NCI-H1105 (cell line): Measurements from ENCODE around the gene HOXA1.
"Not testable (repeated sequence)": the region's sequence is repeated elsewhere in the genome, so short reads cannot be mapped to it uniquely, and the experiment has no call there.

ENCODE experiments used
- DNase-seq: peaks from one replicate; lab custom pipeline; 2025; lab: John Stamatoyannopoulos, UW

HOXA1 gene

DNA sequence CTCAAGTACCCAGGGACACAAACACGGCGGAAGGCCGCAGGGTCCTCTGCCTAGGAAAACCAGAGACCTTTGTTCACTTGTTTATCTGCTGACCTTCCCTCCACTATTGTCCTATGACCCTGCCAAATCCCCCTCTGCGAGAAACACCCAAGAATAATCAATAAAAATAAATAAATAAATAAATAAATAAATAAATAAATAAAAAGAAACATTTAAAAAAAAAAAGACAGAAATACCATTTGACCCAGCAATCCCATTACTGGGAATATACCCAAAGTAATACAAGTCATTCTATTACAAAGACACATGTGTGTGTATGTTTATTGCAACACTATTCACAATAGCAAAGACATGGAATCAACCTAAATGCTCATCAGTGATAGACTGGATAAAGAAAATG is 49.8 kb downstream of the HOXA1 start:
- DNase-seq, result not testable (repeated sequence)

GRCh38 chr7:27045066-27045465 is 50.7 kb downstream of the HOXA1 start:
- not testable (repeated sequence) for DNase-seq
